ENCODE measurements around the gene SAMD4A.

The SAMD4A gene

DNA sequence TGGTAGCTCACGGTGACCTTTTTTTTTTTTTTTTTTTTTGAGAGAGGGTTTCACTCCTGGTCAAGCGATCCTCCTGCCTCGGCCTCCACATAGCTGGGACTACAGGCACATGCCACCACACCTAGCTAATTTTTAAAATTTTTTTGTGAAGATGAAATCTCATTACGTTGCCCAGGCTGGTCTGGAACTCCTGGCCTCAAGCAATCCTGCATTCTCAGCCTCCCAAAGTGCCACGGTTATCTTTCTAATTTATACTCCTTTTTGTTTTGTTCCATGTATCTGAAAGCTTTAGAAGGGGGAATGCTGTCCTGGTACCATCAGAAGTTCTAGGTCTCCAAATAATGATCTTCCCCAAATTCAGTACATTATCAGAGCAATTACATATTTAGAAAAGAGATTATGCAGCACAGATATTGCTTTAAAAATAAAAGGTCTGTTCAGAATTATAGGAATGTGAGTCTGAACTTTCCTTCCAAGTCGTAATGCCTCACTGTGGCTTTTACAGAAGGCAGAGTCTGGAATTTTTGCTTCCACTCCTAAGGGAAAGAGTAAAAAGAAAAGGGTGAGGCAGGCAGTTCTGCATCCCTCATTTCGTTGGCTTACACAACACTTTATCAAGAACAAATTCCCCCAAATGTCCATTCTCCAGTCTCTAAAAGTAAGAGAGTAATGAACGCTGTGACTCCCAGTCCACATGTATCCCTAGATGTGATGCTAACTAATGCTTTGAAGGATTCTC, 262.7 kb downstream of the SAMD4A start:
- H3K36me3 ChIP-seq (ENCODE audit: control insufficient read depth in 2 of 2, insufficient read depth in 2 of 2, low read length in 2 of 2) = no peaks in the 10 kb centered on the region
- no peaks in the 10 kb centered on the region for H3K27me3 ChIP-seq (ENCODE audit: control insufficient read depth in 1 of 2, insufficient read depth in 2 of 2, low read length in 2 of 2)
- no peaks in the 10 kb centered on the region for H3K9me3 ChIP-seq (ENCODE audit: control insufficient read depth in 2 of 2, low read length in 2 of 2)
- no peaks in the 10 kb centered on the region for H3K4me1 ChIP-seq (ENCODE audit: control insufficient read depth, insufficient read depth, low read length)
- no peak overlapping the region for H3K27ac ChIP-seq (ENCODE audit: low read length)
- no peak overlapping the region for H3K9ac ChIP-seq (ENCODE audit: low read length in 2 of 2)
- no peak overlapping the region for H3K4me3 ChIP-seq (ENCODE audit: low read length in 2 of 2)

DNA sequence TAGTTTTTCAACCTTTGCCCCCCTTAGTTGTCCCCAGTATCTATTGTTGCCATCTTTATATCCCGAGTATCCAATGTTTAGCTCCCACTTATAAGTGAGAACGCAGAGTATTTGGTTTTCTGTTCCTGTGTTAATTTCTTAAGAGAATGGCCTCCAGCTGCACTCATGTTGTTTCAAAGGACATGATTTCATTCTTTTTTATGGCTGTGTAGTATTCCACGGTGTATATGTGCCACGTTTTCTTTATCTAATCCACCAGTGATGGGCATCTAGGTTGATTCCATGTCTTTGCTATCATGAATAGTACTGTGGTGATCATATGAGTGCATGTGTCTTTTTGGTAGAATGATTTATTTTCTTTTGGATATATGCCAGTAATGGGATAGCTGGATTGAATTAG, 263.7 kb downstream of the SAMD4A start:
- H3K27me3 ChIP-seq (ENCODE audit: control insufficient read depth in 1 of 2, insufficient read depth in 2 of 2, low read length in 2 of 2) = no peaks in the 10 kb centered on the region
- no peak overlapping the region for H3K27ac ChIP-seq (ENCODE audit: low read length)
- no peak overlapping the region for H3K4me3 ChIP-seq (ENCODE audit: low read length in 2 of 2)
- no peaks in the 10 kb centered on the region for H3K4me1 ChIP-seq (ENCODE audit: control insufficient read depth, insufficient read depth, low read length)
- H3K36me3 ChIP-seq (ENCODE audit: control insufficient read depth in 2 of 2, insufficient read depth in 2 of 2, low read length in 2 of 2) = no peaks in the 10 kb centered on the region
- H3K9me3 ChIP-seq (ENCODE audit: control insufficient read depth in 2 of 2, low read length in 2 of 2) = no peaks in the 10 kb centered on the region
- no peak overlapping the region for H3K9ac ChIP-seq (ENCODE audit: low read length in 2 of 2)

DNA sequence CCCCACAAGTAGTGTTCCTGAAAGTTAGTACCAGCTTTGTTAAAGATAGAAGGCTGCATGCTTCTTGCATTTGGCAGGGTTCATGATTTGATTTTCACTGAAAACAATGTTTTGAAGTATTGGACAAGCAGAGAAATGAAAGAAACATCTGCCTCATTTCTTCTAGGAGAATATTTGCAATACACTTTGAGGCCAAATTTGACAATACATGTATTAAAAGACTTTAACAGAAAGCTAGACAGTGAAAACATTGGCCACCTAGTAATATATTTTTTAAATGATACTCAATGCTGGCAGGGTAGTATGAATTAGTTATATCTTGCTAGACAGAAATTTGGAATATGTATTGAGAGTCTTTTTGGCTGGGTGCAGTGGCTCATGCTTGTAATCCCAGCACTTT, 267.2 kb downstream of the SAMD4A start:
- peaks cover 0 to 3% of the 10 kb centered on the region in 2 donors for H3K27me3 ChIP-seq (ENCODE audit: control insufficient read depth in 1 of 2, insufficient read depth in 2 of 2, low read length in 2 of 2)
- no peaks in the 10 kb centered on the region for H3K9me3 ChIP-seq (ENCODE audit: control insufficient read depth in 2 of 2, low read length in 2 of 2)
- H3K27ac ChIP-seq (ENCODE audit: low read length) = no peak overlapping the region
- no peak overlapping the region for H3K4me3 ChIP-seq (ENCODE audit: low read length in 2 of 2)
- no peaks in the 10 kb centered on the region for H3K36me3 ChIP-seq (ENCODE audit: control insufficient read depth in 2 of 2, insufficient read depth in 2 of 2, low read length in 2 of 2)
- no peaks in the 10 kb centered on the region for H3K4me1 ChIP-seq (ENCODE audit: control insufficient read depth, insufficient read depth, low read length)
- no peak overlapping the region for H3K9ac ChIP-seq (ENCODE audit: low read length in 2 of 2)

DNA sequence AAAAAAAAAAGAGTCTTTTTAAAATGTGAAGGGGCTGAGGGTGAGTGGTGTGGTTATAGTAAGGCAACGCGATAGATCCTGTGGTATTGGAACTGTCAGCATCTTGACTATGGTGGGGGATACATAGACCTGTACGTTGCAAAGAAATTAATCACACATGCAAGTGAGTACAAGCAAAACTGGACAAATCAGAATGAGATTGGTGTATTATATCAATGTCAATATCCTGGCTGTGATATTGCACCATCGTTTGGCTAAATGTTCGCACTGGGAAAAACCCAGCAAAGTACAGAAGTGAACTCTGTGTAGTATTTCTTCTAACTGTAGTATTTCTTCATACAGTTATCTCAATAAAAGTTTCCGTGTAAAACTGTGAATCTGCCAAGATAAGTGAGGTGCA, 267.8 kb downstream of the SAMD4A start:
- Histone ChIP-seq H3K9me3 (ENCODE audit: control insufficient read depth in 2 of 2, low read length in 2 of 2) (no peaks in the 10 kb centered on the region), H3K4me3 (ENCODE audit: low read length in 2 of 2) (no peak overlapping the region), H3K27ac (ENCODE audit: low read length) (no peak overlapping the region), H3K4me1 (ENCODE audit: control insufficient read depth, insufficient read depth, low read length) (no peaks in the 10 kb centered on the region), H3K36me3 (ENCODE audit: control insufficient read depth in 2 of 2, insufficient read depth in 2 of 2, low read length in 2 of 2) (no peaks in the 10 kb centered on the region), H3K27me3 (ENCODE audit: control insufficient read depth in 1 of 2, insufficient read depth in 2 of 2, low read length in 2 of 2) (peaks cover 0 to 3% of the 10 kb centered on the region in 2 donors), H3K9ac (ENCODE audit: low read length in 2 of 2) (no peak overlapping the region)

DNA sequence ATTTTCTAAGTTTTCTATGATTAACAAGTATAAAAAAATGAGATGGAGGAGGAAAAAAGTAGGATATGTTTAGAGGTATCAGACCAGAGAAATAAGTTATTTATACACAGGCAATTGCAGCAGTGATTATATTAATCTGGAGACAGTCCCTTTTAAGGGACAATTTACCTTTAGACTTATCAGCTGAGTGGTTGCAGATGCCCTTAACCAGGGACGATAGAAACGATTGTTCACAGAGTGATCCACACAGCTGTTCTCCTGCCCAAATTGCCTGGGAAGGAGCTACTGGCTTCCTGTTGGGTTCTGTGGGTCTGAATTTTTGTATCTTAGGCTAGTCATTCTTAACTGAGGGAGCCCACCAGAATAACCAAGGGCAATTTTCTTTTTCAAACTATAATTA, 269.3 kb downstream of the SAMD4A start:
- Histone ChIP-seq H3K36me3 (ENCODE audit: control insufficient read depth in 2 of 2, insufficient read depth in 2 of 2, low read length in 2 of 2) (no peaks in the 10 kb centered on the region), H3K27ac (ENCODE audit: low read length) (no peak overlapping the region), H3K4me1 (ENCODE audit: control insufficient read depth, insufficient read depth, low read length) (no peaks in the 10 kb centered on the region), H3K9ac (ENCODE audit: low read length in 2 of 2) (no peak overlapping the region), H3K4me3 (ENCODE audit: low read length in 2 of 2) (no peak overlapping the region), H3K27me3 (ENCODE audit: control insufficient read depth in 1 of 2, insufficient read depth in 2 of 2, low read length in 2 of 2) (peaks cover 0 to 3% of the 10 kb centered on the region in 2 donors), H3K9me3 (ENCODE audit: control insufficient read depth in 2 of 2, low read length in 2 of 2) (no peaks in the 10 kb centered on the region)

DNA sequence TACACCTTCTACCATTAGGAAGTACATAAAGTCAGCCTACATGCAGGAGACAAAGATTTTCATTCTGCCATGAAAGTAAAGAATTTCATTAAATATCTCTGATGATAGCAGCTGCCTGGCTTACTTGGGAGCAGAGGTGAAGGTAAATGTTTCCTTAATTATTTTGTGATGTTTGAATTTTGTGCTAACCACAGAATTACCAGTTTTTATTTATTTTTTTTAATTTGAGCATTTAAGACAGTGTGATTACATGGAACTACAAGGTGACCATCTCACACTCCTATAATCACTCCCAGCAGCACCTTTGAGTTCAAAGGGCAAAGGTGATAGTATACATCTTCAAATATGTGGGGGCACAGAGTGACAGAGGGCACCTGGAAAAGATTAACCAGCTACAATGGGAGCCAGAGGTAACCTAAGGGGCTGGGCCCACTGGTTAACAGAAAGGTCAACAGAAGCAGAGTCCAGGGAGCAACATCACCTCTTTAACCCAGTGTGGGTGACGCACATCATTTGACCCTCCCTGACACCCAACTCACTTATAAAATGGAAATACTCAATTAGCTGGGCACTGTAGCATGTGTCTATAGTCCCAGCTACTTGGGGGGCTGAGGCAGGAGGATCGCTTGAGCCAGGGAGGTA, 270.7 kb downstream of the SAMD4A start:
- Histone ChIP-seq H3K36me3 (ENCODE audit: control insufficient read depth in 2 of 2, insufficient read depth in 2 of 2, low read length in 2 of 2) (no peaks in the 10 kb centered on the region), H3K4me3 (ENCODE audit: low read length in 2 of 2) (no peak overlapping the region), H3K27ac (ENCODE audit: low read length) (no peak overlapping the region), H3K9ac (ENCODE audit: low read length in 2 of 2) (no peak overlapping the region), H3K9me3 (ENCODE audit: control insufficient read depth in 2 of 2, low read length in 2 of 2) (no peaks in the 10 kb centered on the region), H3K4me1 (ENCODE audit: control insufficient read depth, insufficient read depth, low read length) (no peaks in the 10 kb centered on the region), H3K27me3 (ENCODE audit: control insufficient read depth in 1 of 2, insufficient read depth in 2 of 2, low read length in 2 of 2) (peaks cover 0 to 3% of the 10 kb centered on the region in 2 donors)

DNA sequence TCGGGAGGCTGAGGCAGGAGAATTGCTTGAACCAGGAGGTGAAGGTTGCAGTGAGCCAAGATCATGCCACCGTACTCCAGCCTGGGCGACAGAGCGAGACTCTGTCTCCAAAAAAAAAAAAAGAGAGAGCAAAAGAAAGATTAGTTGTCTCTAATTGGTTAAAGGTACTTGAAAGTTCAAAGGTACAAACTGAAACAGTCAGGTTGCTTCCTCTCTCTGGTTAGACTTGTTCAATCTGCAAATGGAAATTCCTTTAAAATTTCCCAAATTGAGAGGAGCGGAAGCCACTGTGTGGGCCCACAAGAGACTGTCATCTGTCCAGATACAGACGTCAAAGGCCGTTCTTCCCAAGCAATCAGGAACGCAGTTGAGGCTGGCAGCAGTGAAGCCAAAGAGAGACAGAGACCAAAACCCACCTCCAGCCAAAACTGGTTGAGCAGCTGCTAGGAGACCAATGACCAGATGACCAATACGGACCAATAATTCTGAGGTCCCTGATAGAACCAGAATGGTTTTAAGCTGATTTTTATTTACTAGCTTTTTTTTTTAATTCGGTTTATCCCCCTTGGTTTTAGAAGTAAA, 272.1 kb downstream of the SAMD4A start:
- Histone ChIP-seq H3K4me3 (ENCODE audit: low read length in 2 of 2) (no peak overlapping the region), H3K36me3 (ENCODE audit: control insufficient read depth in 2 of 2, insufficient read depth in 2 of 2, low read length in 2 of 2) (no peaks in the 10 kb centered on the region), H3K9ac (ENCODE audit: low read length in 2 of 2) (no peak overlapping the region), H3K4me1 (ENCODE audit: control insufficient read depth, insufficient read depth, low read length) (no peaks in the 10 kb centered on the region), H3K9me3 (ENCODE audit: control insufficient read depth in 2 of 2, low read length in 2 of 2) (no peaks in the 10 kb centered on the region), H3K27ac (ENCODE audit: low read length) (no peak overlapping the region), H3K27me3 (ENCODE audit: control insufficient read depth in 1 of 2, insufficient read depth in 2 of 2, low read length in 2 of 2) (peaks cover 0 to 3% of the 10 kb centered on the region in 2 donors)

DNA sequence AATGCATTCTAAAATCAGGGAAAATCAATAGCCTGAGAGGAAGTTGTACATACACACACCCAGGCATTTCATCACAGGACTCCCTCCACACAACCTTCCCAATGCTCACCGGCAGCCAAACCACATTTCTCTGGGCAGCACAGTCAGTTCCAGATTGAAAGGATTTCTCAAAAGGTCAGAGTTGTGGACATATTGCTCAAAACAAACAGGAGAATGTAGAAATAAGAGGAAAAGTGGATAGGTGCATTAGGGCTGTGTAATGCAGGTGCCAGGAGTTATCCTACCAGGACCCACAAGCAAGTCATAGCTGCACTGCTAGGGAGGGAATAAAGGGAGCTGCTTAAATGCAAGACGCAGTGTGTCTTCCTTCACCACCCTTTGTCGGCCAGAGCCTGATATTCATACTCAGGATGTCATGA, 272.8 kb downstream of the SAMD4A start:
- H3K4me1 ChIP-seq (ENCODE audit: control insufficient read depth, insufficient read depth, low read length) = no peaks in the 10 kb centered on the region
- H3K27me3 ChIP-seq (ENCODE audit: control insufficient read depth in 1 of 2, insufficient read depth in 2 of 2, low read length in 2 of 2) = peaks cover 0 to 3% of the 10 kb centered on the region in 2 donors
- H3K9ac ChIP-seq (ENCODE audit: low read length in 2 of 2) = no peak overlapping the region
- no peaks in the 10 kb centered on the region for H3K9me3 ChIP-seq (ENCODE audit: control insufficient read depth in 2 of 2, low read length in 2 of 2)
- no peak overlapping the region for H3K4me3 ChIP-seq (ENCODE audit: low read length in 2 of 2)
- H3K27ac ChIP-seq (ENCODE audit: low read length) = no peak overlapping the region
- no peaks in the 10 kb centered on the region for H3K36me3 ChIP-seq (ENCODE audit: control insufficient read depth in 2 of 2, insufficient read depth in 2 of 2, low read length in 2 of 2)

DNA sequence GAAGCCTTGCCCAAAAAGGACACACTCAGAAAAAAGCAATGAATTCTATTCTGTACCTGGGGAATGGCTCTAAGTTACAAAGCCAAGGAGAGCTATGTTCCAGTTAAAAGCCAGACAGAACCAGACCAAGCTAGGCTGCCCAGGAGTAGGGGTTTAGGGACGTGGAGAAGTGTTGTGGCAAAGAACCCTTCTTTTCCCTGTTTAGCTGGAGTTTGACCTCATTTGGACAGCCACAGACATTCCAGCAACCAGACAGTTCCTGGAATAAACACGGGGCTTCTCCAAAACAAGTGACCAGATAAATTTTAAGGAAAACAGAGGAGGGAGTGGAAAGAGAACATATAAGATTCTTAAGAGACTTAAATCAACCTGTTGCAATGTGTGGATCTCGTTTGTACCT, 273.4 kb downstream of the SAMD4A start:
- H3K27me3 ChIP-seq (ENCODE audit: control insufficient read depth in 1 of 2, insufficient read depth in 2 of 2, low read length in 2 of 2) = peaks cover 0 to 3% of the 10 kb centered on the region in 2 donors
- no peaks in the 10 kb centered on the region for H3K36me3 ChIP-seq (ENCODE audit: control insufficient read depth in 2 of 2, insufficient read depth in 2 of 2, low read length in 2 of 2)
- H3K27ac ChIP-seq (ENCODE audit: low read length) = no peak overlapping the region
- H3K4me1 ChIP-seq (ENCODE audit: control insufficient read depth, insufficient read depth, low read length) = no peaks in the 10 kb centered on the region
- no peak overlapping the region for H3K4me3 ChIP-seq (ENCODE audit: low read length in 2 of 2)
- no peak overlapping the region for H3K9ac ChIP-seq (ENCODE audit: low read length in 2 of 2)
- H3K9me3 ChIP-seq (ENCODE audit: control insufficient read depth in 2 of 2, low read length in 2 of 2) = no peaks in the 10 kb centered on the region

DNA sequence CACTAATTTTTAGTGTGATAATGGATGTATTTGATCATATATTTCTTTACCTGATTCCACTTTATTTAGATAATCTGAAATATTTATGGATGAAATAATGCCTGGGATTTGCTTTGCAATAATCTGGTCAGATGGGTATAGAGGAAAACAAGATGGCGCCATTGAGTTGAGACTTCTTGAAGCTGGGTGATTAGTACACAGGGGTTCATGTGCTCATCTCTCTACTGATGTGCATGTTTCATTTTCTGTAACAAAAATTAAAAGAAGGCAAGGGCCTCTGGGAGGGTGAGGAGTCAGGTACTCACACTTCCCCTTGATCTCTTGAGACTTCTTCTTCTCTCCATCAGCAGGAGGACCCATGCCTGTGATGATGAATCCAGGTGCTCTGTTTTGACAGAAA, 273.9 kb downstream of the SAMD4A start:
- H3K27me3 ChIP-seq (ENCODE audit: control insufficient read depth in 1 of 2, insufficient read depth in 2 of 2, low read length in 2 of 2) = peaks cover 0 to 3% of the 10 kb centered on the region in 2 donors
- no peaks in the 10 kb centered on the region for H3K9me3 ChIP-seq (ENCODE audit: control insufficient read depth in 2 of 2, low read length in 2 of 2)
- H3K9ac ChIP-seq (ENCODE audit: low read length in 2 of 2) = no peak overlapping the region
- H3K27ac ChIP-seq (ENCODE audit: low read length) = no peak overlapping the region
- H3K36me3 ChIP-seq (ENCODE audit: control insufficient read depth in 2 of 2, insufficient read depth in 2 of 2, low read length in 2 of 2) = no peaks in the 10 kb centered on the region
- no peaks in the 10 kb centered on the region for H3K4me1 ChIP-seq (ENCODE audit: control insufficient read depth, insufficient read depth, low read length)
- H3K4me3 ChIP-seq (ENCODE audit: low read length in 2 of 2) = no peak overlapping the region
